Left ventricle myocardium inferior (tissue), 1 donor: ENCODE measurements around the gene GPALPP1. TPM values are rescaled to one million over a fixed set of nuclear protein-coding genes. Genes with fewer than 3 reads are reported as not detected.

Experiments
- DNase-seq: peaks from one replicate; pipeline ENCODE4 v3.0.0-alpha.2; 2020
- H3K27ac ChIP-seq: fragments of 200-600 bp; replicated peaks from 2 replicates; pipeline ENCODE4 v1.8.0; 2021
- H3K27me3 ChIP-seq: fragments of 200-600 bp; 2 replicates; pipeline ENCODE4 v1.8.0; 2021; ENCODE audit warnings: low read depth
- H3K36me3 ChIP-seq: fragments of 200-600 bp; 2 replicates; pipeline ENCODE4 v1.8.0; 2021
- H3K4me1 ChIP-seq: fragments of 200-600 bp; 2 replicates; pipeline ENCODE4 v1.8.0; 2021
- H3K4me3 ChIP-seq: fragments of 200-600 bp; 2 replicates; pipeline ENCODE4 v1.8.0; 2021; ENCODE audit warnings: mild to moderate bottlenecking, moderate library complexity
- H3K9me3 ChIP-seq: fragments of 200-600 bp; replicated peaks from 2 replicates; pipeline ENCODE4 v1.8.0; 2021
- CTCF ChIP-seq: fragments of 200-600 bp; IDR thresholded peaks from 2 replicates; pipeline ENCODE4 v1.8.0; 2021; ENCODE audit warnings: antibody characterized with exemption, mild to moderate bottlenecking, borderline replicate concordance
- intact Hi-C: fragments of 100-400 bp; cut with micrococcal nuclease; formaldehyde crosslinking; loops from one replicate; pipeline ENCODE4 v1.11.0; 2022
- total RNA-seq: library from RNA; stranded (reverse); fragmentation: NEBNext Ultra II Directional; extraction: Animal tissue kit (Norgen Biotek cat#: 25700); gene quantifications from one replicate; pipeline ENCODE4 v1.2.1, GENCODE V29; 2021
- donor health status: DM: no; HTN: yes; CAD: no; lungs with severe emphysema.

Gene GPALPP1
- total RNA-seq, 1 donor from 2014 or later = 10.7 TPM

GRCh38 chr13:45036206-45036605, 46.9 kb downstream of the GPALPP1 start:
- Histone ChIP-seq H3K36me3 (peaks cover 22% of the 10 kb centered on the region), H3K27me3 (no peaks in the 10 kb centered on the region), H3K4me1 (no peaks in the 10 kb centered on the region), H3K4me3 (no peak overlapping the region), H3K9me3 (no peaks in the 10 kb centered on the region), H3K27ac (no peak overlapping the region)
- no peak for DNase-seq
- intact Hi-C loops = no loop called here
- TF ChIP-seq CTCF = no peak

GRCh38 chr13:45040173-45040572, 50.8 kb downstream of the GPALPP1 start:
- no peak for DNase-seq
- no peaks in the 10 kb centered on the region for H3K27me3 ChIP-seq
- no peak overlapping the region for H3K4me3 ChIP-seq
- H3K27ac ChIP-seq = no peak overlapping the region
- H3K4me1 ChIP-seq = peaks cover 10% of the 10 kb centered on the region
- intact Hi-C loops = no loop called here
- no peaks in the 10 kb centered on the region for H3K9me3 ChIP-seq
- peaks cover 9% of the 10 kb centered on the region for H3K36me3 ChIP-seq
- TF ChIP-seq CTCF = no peak

GRCh38 chr13:45040622-45041021, 51.3 kb downstream of the GPALPP1 start:
- Histone ChIP-seq H3K4me1 (peaks cover 10% of the 10 kb centered on the region), H3K4me3 (no peak overlapping the region), H3K36me3 (peaks cover 9% of the 10 kb centered on the region), H3K9me3 (no peaks in the 10 kb centered on the region), H3K27me3 (no peaks in the 10 kb centered on the region), H3K27ac (no peak overlapping the region)
- intact Hi-C loops = no loop called here
- no peak for DNase-seq
- no peak for TF ChIP-seq CTCF

GRCh38 chr13:45042539-45042938, 53.2 kb downstream of the GPALPP1 start:
- Histone ChIP-seq H3K27me3 (no peaks in the 10 kb centered on the region), H3K36me3 (peaks cover 9% of the 10 kb centered on the region), H3K9me3 (no peaks in the 10 kb centered on the region), H3K27ac (peak overlapping the region; percentile 85), H3K4me3 (peak overlapping the region; percentile 19), H3K4me1 (peaks cover 12% of the 10 kb centered on the region)
- no peak for TF ChIP-seq CTCF
- intact Hi-C loops = no loop called here
- DNase-seq = no peak

- Histone ChIP-seq H3K4me3 (peak overlapping the region; percentile 66), H3K36me3 (no peaks in the 10 kb centered on the region), H3K9me3 (no peaks in the 10 kb centered on the region), H3K27me3 (no peaks in the 10 kb centered on the region), H3K4me1 (peaks cover 16% of the 10 kb centered on the region), H3K27ac (peak overlapping the region; percentile 54)
- DNase-seq = no peak
- intact Hi-C loops = loop anchor here (5.0 kb wide), 1 partner anchor 261 kb away; no protein-coding TSS in a partner anchor
- no peak for TF ChIP-seq CTCF
Observed at GRCh38 chr13:45046445-45046844, 57.1 kb downstream of the GPALPP1 start.
